Measurements from ENCODE around the gene RBM42.

GRCh38 chr19:35621708-35622107, 7.1 kb upstream of the RBM42 start:
- TF ChIP-seq TAF1 (IDR thresholded peaks at IDR 0.05; ENCODE audit: borderline replicate concordance, low read depth, low read length): no peak
- no peak for TF ChIP-seq POLR2AphosphoS5 (IDR thresholded peaks at IDR 0.05; ENCODE audit: low read depth, low read length)
- no peak for TF ChIP-seq POLR2A (IDR thresholded peaks at IDR 0.05; ENCODE audit: low read depth, low read length)
